ENCODE data around the gene MEGF9. TPM values are rescaled to one million over a fixed set of nuclear protein-coding genes. Genes with fewer than 3 reads are reported as not detected.

The MEGF9 gene
- 100 to 1,000 TPM in 1 of 4 donors, 10 to 100 TPM in 3; 62.1 to 113 (median 91.8) TPM for total RNA-seq

DNA sequence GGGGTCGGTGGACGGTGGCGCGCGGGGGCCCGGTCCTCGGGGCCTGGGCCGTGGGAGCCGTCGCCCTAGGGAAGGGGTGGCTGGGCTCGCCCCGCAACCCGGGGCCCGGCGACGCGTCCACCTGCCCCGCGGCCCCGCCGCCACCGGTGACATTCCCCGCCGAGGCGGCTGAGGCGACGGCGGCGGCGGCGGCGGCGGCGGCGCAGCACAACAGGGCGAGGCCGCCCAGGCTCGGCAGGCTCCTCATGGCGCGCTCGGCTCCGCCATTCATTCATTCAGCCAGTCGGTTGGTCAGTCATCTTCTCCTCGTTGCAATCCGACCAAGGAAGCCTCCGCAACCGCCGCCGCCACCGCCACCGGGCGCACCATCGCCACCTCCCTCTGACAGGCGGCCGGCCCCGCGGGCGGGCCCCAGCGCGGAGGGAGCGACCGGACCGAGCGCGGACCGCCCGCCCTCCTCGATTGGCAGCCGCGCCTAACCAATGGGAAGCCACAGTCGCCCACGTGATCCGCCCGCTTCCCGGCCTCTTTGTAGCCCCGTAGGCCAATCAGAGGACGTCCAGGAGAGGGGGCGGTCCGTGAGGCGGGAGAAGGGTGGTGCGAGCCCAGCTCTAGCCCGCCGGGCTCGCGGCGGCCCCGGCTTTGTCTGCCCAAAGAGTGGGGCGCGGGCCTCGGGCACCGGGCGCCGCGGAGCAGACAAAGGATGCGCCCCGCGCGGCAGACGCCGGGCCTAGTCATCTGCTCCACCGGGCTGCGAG is at the start of gene MEGF9:
Gene MEGF9, minus strand, starts transcription at position 383 of the 758 bp plus-strand sequence. Its CDS starts 112 bp downstream, at position 271.
- H3K27ac ChIP-seq, result peak within 1 kb of the TSS; percentile 83 to 98 (median 92)

DNA sequence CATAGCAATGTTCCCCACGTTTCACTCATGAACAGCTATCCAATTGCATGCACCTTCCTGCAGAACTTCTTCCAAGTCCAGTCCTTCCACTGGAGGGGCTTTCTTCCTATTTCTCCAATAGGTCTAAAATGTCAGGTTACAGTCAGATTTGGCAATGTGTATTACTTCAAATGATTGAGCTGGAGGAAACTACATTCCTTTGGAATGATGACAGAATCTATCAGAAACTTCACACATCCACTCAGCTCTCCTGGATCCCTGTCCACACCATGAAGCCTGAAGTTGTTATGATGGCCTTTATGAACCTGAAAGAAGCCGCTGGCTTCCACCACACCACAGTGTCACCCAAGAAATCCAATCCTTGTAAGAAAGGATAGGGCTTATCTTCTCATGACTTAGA is 46.7 kb upstream of the MEGF9 start:
- DNase-seq (ENCODE audit: low spot score in 2 of 2), result no peak
- H3K27me3 ChIP-seq, result no peaks in the 10 kb centered on the region
- no peaks in the 10 kb centered on the region for H3K9me3 ChIP-seq
- 59 to 80% methylated on average over 2 of the region's 2 CpGs for WGBS, 2 donors
- no peak overlapping the region for H3K27ac ChIP-seq
- no peaks in the 10 kb centered on the region for H3K4me1 ChIP-seq
- no peak overlapping the region for H3K4me3 ChIP-seq
- H3K36me3 ChIP-seq, result peaks cover 0 to 64% (median 13%) of the 10 kb centered on the region in 3 donors
- no peak for TF ChIP-seq POLR2A (IDR thresholded peaks at IDR 0.05)
- TF ChIP-seq, protein P1, sequence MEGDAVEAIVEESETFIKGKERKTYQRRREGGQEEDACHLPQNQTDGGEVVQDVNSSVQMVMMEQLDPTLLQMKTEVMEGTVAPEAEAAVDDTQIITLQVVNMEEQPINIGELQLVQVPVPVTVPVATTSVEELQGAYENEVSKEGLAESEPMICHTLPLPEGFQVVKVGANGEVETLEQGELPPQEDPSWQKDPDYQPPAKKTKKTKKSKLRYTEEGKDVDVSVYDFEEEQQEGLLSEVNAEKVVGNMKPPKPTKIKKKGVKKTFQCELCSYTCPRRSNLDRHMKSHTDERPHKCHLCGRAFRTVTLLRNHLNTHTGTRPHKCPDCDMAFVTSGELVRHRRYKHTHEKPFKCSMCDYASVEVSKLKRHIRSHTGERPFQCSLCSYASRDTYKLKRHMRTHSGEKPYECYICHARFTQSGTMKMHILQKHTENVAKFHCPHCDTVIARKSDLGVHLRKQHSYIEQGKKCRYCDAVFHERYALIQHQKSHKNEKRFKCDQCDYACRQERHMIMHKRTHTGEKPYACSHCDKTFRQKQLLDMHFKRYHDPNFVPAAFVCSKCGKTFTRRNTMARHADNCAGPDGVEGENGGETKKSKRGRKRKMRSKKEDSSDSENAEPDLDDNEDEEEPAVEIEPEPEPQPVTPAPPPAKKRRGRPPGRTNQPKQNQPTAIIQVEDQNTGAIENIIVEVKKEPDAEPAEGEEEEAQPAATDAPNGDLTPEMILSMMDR (IDR thresholded peaks at IDR 0.05), result no peak
- TF ChIP-seq EP300 (IDR thresholded peaks at IDR 0.05), result no peak

More for the DNA sequence above, at the start of gene MEGF9:
- Histone ChIP-seq H3K36me3 (no peaks in the 10 kb centered on the region), H3K9me3 (no peaks in the 10 kb centered on the region), H3K4me1 (peaks cover 0 to 47% (median 19%) of the 10 kb centered on the region in 4 donors), H3K27me3 (no peaks in the 10 kb centered on the region), H3K4me3 (peak within 1 kb of the TSS; percentile 73 to 97 (median 87))
- 0 to 1% methylated on average over 22 to 52 of the region's 102 CpGs for WGBS, 2 donors
- DNase-seq (ENCODE audit: low spot score in 2 of 2), result peak; percentile 96 to 98
- TF ChIP-seq POLR2A (IDR thresholded peaks at IDR 0.05) (peak; percentile 84 to 97), EP300 (IDR thresholded peaks at IDR 0.05) (peak in 1 of 2 donors; percentile 95)
- TF ChIP-seq, protein P1 (IDR thresholded peaks at IDR 0.05), result peak in 2 of 5 experiments; percentile 10 to 25

DNA sequence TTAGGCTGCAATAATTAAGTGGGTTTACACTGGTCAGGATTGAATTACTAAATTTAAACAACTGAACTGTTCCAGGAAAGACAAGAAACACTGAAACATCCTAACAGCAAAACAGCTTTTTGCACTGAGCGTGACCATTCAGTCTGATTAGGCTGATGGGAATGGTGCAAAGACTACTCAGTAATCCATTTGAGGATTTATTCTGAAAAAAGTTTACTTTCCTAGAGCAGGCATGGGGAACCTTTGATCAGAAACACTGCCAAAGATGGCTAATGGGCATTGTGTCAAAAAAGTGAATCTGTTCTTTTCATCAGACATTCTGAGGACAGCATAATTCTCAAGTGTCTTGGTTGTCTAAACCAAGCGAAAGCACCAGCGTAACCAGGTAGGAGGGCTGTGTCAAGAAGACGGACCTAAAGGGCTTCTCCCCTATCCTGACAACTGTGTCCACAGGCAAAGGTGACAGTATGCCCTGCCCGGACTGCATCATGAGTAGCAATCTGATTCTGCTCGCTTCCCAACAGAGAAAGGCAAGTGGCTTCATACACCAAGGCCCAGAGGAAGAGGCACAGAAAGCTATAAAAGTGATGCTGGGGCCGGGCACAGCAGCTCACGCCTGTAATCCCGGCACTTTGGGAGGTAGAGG is 45.6 kb upstream of the MEGF9 start:
- no peak overlapping the region for H3K27ac ChIP-seq
- no peaks in the 10 kb centered on the region for H3K9me3 ChIP-seq
- H3K4me3 ChIP-seq, result no peak overlapping the region
- peaks cover 0 to 7% (median 0%) of the 10 kb centered on the region in 4 donors for H3K4me1 ChIP-seq
- H3K27me3 ChIP-seq, result no peaks in the 10 kb centered on the region
- no peak for DNase-seq (ENCODE audit: low spot score in 2 of 2)
- TF ChIP-seq POLR2A (IDR thresholded peaks at IDR 0.05), result no peak
- TF ChIP-seq, protein P1 (IDR thresholded peaks at IDR 0.05), result no peak
- no peak for TF ChIP-seq EP300 (IDR thresholded peaks at IDR 0.05)
- H3K36me3 ChIP-seq, result peaks cover 0 to 52% (median 13%) of the 10 kb centered on the region in 3 donors
- 86 to 91% methylated on average over 9 of the region's 9 CpGs for WGBS, 2 donors

DNA sequence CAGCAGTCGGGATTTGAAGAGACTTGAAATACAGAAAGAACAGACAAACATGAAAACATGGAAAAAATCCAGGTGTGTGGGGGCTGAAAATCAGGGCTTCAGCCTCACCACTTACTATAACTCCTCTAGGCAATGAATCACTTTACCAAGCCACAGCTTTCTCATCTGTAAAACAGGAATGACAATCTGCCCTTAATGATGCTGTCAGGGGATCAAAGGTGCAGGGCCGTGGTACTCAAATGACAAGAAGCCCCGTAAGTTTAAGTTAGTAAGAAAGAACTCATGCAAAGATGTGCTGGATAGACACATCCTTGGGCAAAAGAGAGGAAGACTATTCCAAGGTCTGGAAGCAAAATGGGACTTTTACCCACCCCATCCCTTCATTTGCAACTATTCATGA is 44.3 kb upstream of the MEGF9 start:
- Histone ChIP-seq H3K36me3 (peaks cover 0 to 39% (median under 1%) of the 10 kb centered on the region in 3 donors), H3K27me3 (no peaks in the 10 kb centered on the region), H3K27ac (no peak overlapping the region), H3K4me1 (peaks cover 0 to 7% (median 0%) of the 10 kb centered on the region in 4 donors), H3K4me3 (no peak overlapping the region), H3K9me3 (no peaks in the 10 kb centered on the region)
- DNase-seq (ENCODE audit: low spot score in 2 of 2), result no peak
- TF ChIP-seq EP300 (IDR thresholded peaks at IDR 0.05), result no peak
- TF ChIP-seq, protein P1 (IDR thresholded peaks at IDR 0.05), result no peak
- no peak for TF ChIP-seq POLR2A (IDR thresholded peaks at IDR 0.05)
- WGBS, 2 donors, result 75 to 81% methylated on average over 3 of the region's 3 CpGs

Measured in tibial nerve (tissue), 4 donors.